ENCODE data around the gene ARPC5L. TPM values are rescaled to one million over a fixed set of nuclear protein-coding genes. Genes with fewer than 3 reads are reported as not detected.
"Not testable (repeated sequence)": the region's sequence is repeated elsewhere in the genome, so short reads cannot be mapped to it uniquely, and the experiment has no call there.

Gene ARPC5L
- total RNA-seq, 1 donor from 2014 or later = 22.5 TPM

- no peak overlapping the region for H3K27ac Mint-ChIP-seq (ENCODE audit: unreplicated experiment)
These were observed 20.7 kb upstream of the ARPC5L start for GRCh38 chr9:124841075-124841821.

GRCh38 chr9:124843456-124844034 is 18.4 kb upstream of the ARPC5L start:
- Mint-ChIP-seq H3K4me1 (ENCODE audit: unreplicated experiment) (peaks cover 28% of the 10 kb centered on the region), H3K4me3 (ENCODE audit: unreplicated experiment) (no peak overlapping the region), H3K9me3 (ENCODE audit: unreplicated experiment) (no peaks in the 10 kb centered on the region), H3K36me3 (ENCODE audit: unreplicated experiment) (no peaks in the 10 kb centered on the region), H3K27ac (ENCODE audit: unreplicated experiment) (peak overlapping the region; percentile 79), H3K27me3 (ENCODE audit: unreplicated experiment) (no peaks in the 10 kb centered on the region)
- TF ChIP-seq, protein P1, sequence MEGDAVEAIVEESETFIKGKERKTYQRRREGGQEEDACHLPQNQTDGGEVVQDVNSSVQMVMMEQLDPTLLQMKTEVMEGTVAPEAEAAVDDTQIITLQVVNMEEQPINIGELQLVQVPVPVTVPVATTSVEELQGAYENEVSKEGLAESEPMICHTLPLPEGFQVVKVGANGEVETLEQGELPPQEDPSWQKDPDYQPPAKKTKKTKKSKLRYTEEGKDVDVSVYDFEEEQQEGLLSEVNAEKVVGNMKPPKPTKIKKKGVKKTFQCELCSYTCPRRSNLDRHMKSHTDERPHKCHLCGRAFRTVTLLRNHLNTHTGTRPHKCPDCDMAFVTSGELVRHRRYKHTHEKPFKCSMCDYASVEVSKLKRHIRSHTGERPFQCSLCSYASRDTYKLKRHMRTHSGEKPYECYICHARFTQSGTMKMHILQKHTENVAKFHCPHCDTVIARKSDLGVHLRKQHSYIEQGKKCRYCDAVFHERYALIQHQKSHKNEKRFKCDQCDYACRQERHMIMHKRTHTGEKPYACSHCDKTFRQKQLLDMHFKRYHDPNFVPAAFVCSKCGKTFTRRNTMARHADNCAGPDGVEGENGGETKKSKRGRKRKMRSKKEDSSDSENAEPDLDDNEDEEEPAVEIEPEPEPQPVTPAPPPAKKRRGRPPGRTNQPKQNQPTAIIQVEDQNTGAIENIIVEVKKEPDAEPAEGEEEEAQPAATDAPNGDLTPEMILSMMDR (IDR thresholded peaks at IDR 0.05) = no peak
- DNase-seq (ENCODE audit: extremely low spot score, unreplicated experiment) = no peak

More at GRCh38 chr9:124841075-124841821, 20.7 kb upstream of the ARPC5L start:
- Mint-ChIP-seq H3K4me1 (ENCODE audit: unreplicated experiment) (peaks cover 28% of the 10 kb centered on the region), H3K36me3 (ENCODE audit: unreplicated experiment) (no peaks in the 10 kb centered on the region), H3K9me3 (ENCODE audit: unreplicated experiment) (no peaks in the 10 kb centered on the region), H3K4me3 (ENCODE audit: unreplicated experiment) (no peak overlapping the region), H3K27me3 (ENCODE audit: unreplicated experiment) (no peaks in the 10 kb centered on the region)
- no peak for DNase-seq (ENCODE audit: extremely low spot score, unreplicated experiment)
- TF ChIP-seq, protein P1 (IDR thresholded peaks at IDR 0.05) = no peak

DNA sequence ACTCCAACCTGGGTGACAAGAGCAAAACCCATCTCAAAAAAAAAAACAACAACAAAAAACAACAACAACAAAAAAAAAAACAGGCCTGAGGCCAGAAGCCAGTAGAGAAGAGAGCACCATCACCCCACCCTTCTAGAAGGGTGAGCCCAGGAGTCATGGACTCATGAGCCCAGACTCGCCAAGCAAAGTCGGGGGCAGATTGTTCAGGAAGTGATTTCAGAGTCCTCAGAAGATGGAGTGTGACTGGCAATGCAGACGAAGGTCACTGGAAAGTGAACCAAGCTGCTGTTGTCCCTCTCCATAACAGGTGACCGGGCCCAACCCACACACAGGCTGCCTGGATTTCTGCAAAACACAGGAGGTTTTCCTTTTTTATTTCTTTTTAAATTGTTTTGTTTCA is 17.6 kb upstream of the ARPC5L start:
- Mint-ChIP-seq H3K4me1 (ENCODE audit: unreplicated experiment) (peaks cover 28% of the 10 kb centered on the region), H3K4me3 (ENCODE audit: unreplicated experiment) (no peak overlapping the region), H3K36me3 (ENCODE audit: unreplicated experiment) (no peaks in the 10 kb centered on the region), H3K27ac (ENCODE audit: unreplicated experiment) (peak overlapping the region; percentile 79), H3K27me3 (ENCODE audit: unreplicated experiment) (no peaks in the 10 kb centered on the region), H3K9me3 (ENCODE audit: unreplicated experiment) (no peaks in the 10 kb centered on the region)
- DNase-seq (ENCODE audit: extremely low spot score, unreplicated experiment) = no peak
- TF ChIP-seq, protein P1 (IDR thresholded peaks at IDR 0.05) = no peak

GRCh38 chr9:124846467-124846866 is 15.5 kb upstream of the ARPC5L start:
- H3K4me3 Mint-ChIP-seq (ENCODE audit: unreplicated experiment); H3K9me3 Mint-ChIP-seq (ENCODE audit: unreplicated experiment); DNase-seq (ENCODE audit: extremely low spot score, unreplicated experiment); H3K36me3 Mint-ChIP-seq (ENCODE audit: unreplicated experiment); H3K27ac Mint-ChIP-seq (ENCODE audit: unreplicated experiment); H3K27me3 Mint-ChIP-seq (ENCODE audit: unreplicated experiment): not testable (repeated sequence)
- H3K4me1 Mint-ChIP-seq (ENCODE audit: unreplicated experiment) = peaks cover 33% of the 10 kb centered on the region

DNA sequence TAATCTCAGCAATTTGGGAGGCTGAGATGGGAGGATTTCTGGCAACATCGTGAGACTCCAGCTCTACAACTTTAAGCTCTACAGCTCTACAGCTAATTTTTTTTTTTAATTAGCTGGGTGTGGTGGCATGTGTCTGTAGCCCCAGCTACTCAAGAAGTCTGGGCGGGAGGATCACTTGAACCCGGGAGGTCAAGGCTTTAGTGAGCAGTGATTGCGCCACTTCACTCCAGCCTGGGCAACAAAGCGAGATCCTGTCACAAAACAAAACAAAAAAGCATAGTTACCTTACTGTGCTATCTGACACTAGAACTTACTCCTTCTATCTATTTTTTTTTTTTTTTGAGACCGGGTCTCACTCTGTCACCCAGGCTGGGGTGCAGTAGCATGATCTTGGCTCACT is 15.0 kb upstream of the ARPC5L start:
- no peak for DNase-seq (ENCODE audit: extremely low spot score, unreplicated experiment)
- TF ChIP-seq, protein P1 (IDR thresholded peaks at IDR 0.05) = no peak
- Mint-ChIP-seq H3K9me3 (ENCODE audit: unreplicated experiment) (no peaks in the 10 kb centered on the region), H3K27ac (ENCODE audit: unreplicated experiment) (no peak overlapping the region), H3K4me1 (ENCODE audit: unreplicated experiment) (peaks cover 35% of the 10 kb centered on the region), H3K27me3 (ENCODE audit: unreplicated experiment) (no peaks in the 10 kb centered on the region), H3K36me3 (ENCODE audit: unreplicated experiment) (no peaks in the 10 kb centered on the region), H3K4me3 (ENCODE audit: unreplicated experiment) (no peak overlapping the region)
